Right renal pelvis (tissue), 4 donors: ENCODE data around the gene USF2. TPM values are rescaled to one million over a fixed set of nuclear protein-coding genes. Genes with fewer than 3 reads are reported as not detected.
"Not testable (repeated sequence)": the region's sequence is repeated elsewhere in the genome, so short reads cannot be mapped to it uniquely, and the experiment has no call there.

Experiments used
- DNase-seq, 4 donors: peaks; one replicate each; pipeline ENCODE4 v3.0.0-alpha.2; 2013; ENCODE audit warnings: low read depth in 4 of 4, low spot score in 3 of 4, missing footprints in 1 of 4
- polyA plus RNA-seq, 4 donors: library from polyadenylated mRNA; unstranded; fragments of 120-200 nt; gene quantifications; one replicate each; pipeline ENCODE4 v1.2.1, GENCODE V29; 2013; ENCODE audit not compliant: insufficient read length in 4 of 4

The USF2 gene
- polyA plus RNA-seq, 4 donors, result 149 to 179 (median 162) TPM

DNA sequence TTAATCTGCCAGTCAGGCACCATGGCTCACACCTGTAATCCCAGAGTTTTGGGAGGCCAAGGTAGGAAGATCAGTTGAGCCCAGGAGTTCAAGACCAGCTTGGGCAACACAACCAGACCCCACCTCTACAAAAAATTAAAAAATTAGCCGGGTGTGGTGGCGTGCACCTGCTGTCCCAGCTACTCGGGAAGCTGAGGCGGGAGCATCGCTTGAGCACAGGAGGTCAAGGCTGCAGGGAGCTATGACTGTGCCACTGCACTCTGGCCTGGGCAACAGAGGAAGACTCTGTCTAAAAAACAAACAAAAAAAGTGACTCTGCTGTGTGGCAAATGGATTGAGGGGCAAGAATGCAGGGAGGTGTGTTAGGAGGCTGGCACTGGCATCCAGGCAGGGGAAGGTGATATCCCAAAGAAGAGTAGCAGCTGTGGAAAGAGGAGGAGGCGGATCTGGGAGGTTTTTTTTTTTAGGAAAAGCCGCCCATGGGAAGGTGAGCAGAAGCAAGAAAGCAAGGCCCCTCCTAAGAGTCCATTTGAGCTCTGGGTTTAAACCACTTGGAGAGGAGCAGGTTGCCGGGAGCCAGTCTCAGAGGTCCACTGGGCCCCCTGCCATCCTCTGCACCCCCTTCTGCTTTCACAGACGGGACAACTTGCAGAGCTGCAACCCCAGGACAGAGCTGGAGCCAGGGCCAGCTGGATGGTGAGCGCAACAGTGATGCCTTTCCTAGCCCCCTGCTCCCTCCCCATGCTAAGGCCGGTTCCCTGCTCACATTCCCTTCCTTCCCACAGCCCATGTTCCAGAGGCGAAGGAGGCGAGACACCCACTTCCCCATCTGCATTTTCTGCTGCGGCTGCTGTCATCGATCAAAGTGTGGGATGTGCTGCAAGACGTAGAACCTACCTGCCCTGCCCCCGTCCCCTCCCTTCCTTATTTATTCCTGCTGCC is 15.7 kb downstream of the USF2 start:
- no peak for DNase-seq

DNA sequence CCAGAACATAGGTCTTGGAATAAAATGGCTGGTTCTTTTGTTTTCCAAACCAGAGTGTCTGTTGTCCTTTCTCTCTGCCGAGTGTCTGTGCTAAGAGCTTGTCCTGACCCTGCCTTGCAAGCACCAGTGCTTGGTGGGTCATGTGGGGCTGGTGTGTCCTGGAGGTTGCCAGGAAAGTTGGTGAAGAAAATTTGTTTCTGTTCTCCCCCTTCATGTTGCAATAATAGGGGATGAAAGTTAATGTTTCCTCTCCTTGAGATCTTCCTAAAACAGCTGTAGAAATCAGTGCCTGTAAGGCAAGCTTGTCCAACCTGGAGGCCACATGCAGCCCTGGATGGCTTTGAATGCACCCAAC is 16.3 kb downstream of the USF2 start:
- DNase-seq, result no peak

DNA sequence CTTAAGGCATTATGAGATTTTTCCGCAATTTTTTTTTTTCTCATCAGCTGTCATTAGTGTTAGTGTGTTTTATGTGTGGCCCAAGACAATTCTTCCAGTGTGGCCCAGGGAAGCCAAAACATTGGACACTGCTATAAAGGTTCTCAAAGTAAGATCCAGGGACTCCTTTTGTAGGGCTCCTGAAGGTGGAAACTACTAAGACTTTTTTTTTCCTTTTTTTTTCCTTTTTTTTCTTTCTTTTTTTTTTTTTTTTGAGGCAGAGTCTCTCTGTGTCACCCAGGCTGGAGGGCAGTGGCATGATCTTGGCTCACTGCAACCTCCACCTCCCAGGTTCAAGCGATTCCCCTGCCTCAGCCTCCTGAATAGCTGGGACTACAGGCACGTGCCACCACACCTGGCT is 16.7 kb downstream of the USF2 start:
- not testable (repeated sequence) for DNase-seq

DNA sequence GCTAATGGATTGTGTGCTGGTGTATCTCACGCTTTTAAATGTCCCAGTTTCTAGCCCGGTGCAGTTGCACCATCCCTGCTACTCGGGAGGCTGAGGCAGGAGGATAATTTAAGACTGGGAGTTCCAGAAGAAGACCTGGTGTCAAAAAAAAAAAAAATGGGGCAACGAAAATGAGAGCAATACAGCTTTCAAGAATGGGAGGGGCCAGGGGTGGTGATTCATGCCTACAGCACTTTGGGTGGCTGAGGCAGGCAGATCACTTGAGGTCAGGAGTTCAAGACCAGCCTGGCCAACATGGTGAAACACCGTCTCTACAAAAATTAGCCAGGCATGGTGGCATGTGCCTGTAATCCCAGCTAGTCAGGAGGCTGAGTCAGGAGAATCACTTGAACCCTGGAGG is 17.3 kb downstream of the USF2 start:
- DNase-seq, result not testable (repeated sequence)

GRCh38 chr19:35287713-35288112 is 19.0 kb downstream of the USF2 start:
- no peak for DNase-seq

DNA sequence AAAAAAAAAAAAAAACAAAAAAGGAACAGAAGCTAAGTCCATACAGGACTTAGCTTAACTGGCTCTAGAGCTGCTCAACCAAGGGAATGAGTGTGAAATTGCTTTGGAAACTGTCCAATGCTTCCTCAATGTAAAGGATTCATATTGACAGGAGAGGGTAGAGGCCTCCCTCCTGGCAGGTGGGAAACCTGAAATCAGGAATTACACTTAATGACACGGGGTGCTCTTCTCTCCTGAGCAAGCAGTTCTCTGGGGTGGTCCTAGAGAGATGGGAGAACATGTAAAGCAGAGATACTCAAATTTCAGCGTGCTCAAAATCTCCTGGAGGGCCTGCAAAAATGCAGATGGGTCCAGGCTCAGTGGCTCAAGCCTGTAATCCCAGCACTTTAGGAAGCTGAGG is 19.6 kb downstream of the USF2 start:
- no peak for DNase-seq

- no peak for DNase-seq
These were observed 20.1 kb downstream of the USF2 start for GRCh38 chr19:35288906-35289305.

GRCh38 chr19:35290381-35291127 is 21.8 kb downstream of the USF2 start:
- DNase-seq, result no peak

DNA sequence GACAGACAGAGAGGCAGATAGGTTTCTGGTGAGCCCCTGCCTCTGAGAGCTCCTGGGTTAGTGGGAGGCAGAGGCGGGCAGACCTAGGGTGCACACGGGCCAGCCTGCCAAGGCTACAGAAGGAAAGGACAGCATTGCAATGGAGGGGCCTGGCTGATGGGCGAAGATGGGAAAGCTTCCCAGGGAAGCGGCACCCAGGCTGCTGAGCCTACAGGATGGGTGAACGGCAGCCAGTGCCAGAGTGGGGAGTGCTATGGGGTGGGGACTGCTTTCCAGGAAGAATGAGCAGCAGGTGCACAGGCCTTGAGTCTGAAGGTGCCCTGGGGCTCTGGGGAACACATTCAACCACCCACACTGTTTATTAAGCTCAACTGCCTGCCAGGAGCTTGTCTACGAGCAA is 22.5 kb downstream of the USF2 start:
- no peak for DNase-seq

GRCh38 chr19:35291916-35292315 is 23.2 kb downstream of the USF2 start, which contains the start of gene MAG:
Gene MAG (plus strand): TSS chr19:35292161. CDS start chr19:35295409, 3,248 bp downstream.
- no peak for DNase-seq

- no peak for DNase-seq
These were observed 23.9 kb downstream of the USF2 start for GRCh38 chr19:35292421-35293362.

GRCh38 chr19:35293363-35293739 is 24.6 kb downstream of the USF2 start:
- no peak for DNase-seq

DNA sequence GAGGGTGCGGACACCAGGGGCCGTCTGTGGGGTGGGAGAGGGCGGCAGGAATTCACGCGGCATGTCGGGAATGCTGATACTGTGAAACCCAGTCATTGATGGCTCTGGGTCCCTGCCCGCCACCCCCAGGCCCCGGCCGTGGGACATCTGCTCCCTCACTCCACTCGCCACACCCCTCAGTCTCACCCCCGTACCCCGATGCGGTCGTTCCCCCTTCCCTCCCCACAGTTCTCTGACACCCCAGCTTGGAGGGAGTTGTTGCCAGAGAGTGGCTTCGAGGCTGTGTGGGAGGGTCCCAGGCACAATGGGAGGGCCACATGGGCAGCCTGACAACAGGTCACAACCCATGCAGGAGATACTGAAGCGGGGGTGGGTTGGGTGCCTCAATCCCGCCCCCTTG is 25.0 kb downstream of the USF2 start:
- no peak for DNase-seq

DNA sequence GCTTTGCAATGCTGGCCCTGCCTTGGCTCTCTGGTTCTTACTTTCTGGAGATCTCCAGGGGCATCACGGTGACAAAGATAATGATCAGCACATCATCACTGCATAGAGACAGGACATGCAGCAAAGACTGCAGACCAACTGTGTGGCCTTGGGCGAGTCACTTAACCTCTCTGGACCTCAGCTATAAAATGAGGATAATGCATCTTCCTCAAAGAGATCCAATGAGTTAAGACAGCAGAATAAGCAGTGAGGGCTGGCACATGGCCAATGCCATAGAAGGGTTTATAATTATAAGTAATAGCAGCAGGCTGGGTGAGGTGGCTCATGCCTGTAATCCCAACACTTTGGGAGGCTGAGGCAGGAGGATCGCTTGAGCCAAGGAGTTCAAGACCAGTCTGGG is 25.6 kb downstream of the USF2 start:
- DNase-seq, result no peak

- DNase-seq, result no peak
These were observed 26.4 kb downstream of the USF2 start for GRCh38 chr19:35294859-35295791.

- DNase-seq, result no peak
These were observed 27.2 kb downstream of the USF2 start for GRCh38 chr19:35295792-35296462.

DNA sequence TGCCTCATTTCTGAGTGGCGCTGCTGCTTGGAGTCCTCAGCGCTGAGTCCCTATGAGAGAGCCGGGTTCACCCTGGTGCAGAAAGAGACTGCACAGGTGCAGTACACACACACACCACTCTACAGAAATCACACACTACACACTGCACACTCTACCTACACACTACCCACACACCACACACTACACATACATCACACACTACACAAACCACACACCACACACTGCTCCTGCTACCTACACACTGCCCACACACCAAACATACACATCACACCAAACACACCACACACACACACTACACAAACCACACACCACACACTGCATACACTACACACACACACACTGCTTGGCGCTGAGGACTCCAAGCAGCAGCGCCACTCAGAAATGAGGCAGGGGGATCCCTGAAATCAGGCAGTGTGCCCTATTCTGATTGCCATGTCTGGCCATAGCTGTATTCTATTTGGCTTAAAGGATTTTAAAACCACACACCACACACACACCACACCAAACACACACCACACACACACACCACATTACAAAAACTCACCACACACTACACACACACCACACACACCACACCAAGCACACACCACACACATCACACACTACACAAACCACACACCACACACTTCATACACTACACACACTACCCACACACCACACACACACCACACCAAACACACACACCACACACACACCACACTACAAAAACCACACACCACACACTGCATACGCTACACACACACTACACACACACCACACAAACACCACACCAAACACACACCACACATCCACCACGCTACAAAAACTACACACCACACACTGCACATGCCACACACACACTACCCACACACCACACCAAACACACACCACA is 28.1 kb downstream of the USF2 start:
- no peak for DNase-seq

DNA sequence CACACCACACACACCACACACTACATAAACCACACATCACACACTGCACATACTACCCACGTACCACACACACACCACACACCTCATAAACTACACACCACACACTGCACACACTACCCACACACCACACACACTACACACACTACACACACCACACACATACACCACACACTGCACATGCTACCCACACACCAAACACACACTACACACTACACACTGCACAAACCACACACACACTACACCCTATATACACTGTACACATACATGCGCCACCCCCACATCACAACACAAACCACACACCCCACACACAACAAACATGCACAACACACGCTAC is 28.7 kb downstream of the USF2 start:
- DNase-seq, result no peak
